Measurements from ENCODE around the gene FCHSD2.

The FCHSD2 gene

GRCh38 chr11:73164803-73165540 is 22.9 kb upstream of the FCHSD2 start:
- no peak overlapping the region for H3K4me3 ChIP-seq (ENCODE audit: low read depth, low read length)
- no peak for TF ChIP-seq CTCF (IDR thresholded peaks at IDR 0.05; ENCODE audit: borderline replicate concordance, insufficient read depth, low read depth, low read length)

- TF ChIP-seq CTCF (IDR thresholded peaks at IDR 0.05; ENCODE audit: borderline replicate concordance, insufficient read depth, low read depth, low read length), result no peak
- no peak overlapping the region for H3K4me3 ChIP-seq (ENCODE audit: low read depth, low read length)
Measured at GRCh38 chr11:73163638-73164174, 21.6 kb upstream of the FCHSD2 start.

- no peak for TF ChIP-seq CTCF (IDR thresholded peaks at IDR 0.05; ENCODE audit: borderline replicate concordance, insufficient read depth, low read depth, low read length)
Measured at GRCh38 chr11:73162196-73162740, 20.1 kb upstream of the FCHSD2 start.

GRCh38 chr11:73160005-73160760 is 18.1 kb upstream of the FCHSD2 start:
- H3K4me3 ChIP-seq (ENCODE audit: low read depth, low read length), result no peak overlapping the region
- no peak for TF ChIP-seq CTCF (IDR thresholded peaks at IDR 0.05; ENCODE audit: borderline replicate concordance, insufficient read depth, low read depth, low read length)

More at GRCh38 chr11:73162196-73162740, 20.1 kb upstream of the FCHSD2 start:
- H3K4me3 ChIP-seq (ENCODE audit: low read depth, low read length), result no peak overlapping the region

GRCh38 chr11:73159297-73159696 is 17.2 kb upstream of the FCHSD2 start:
- no peak for TF ChIP-seq CTCF (IDR thresholded peaks at IDR 0.05; ENCODE audit: borderline replicate concordance, insufficient read depth, low read depth, low read length)
- H3K4me3 ChIP-seq (ENCODE audit: low read depth, low read length), result no peak overlapping the region

GRCh38 chr11:73158356-73159051 is 16.4 kb upstream of the FCHSD2 start:
- TF ChIP-seq CTCF (IDR thresholded peaks at IDR 0.05; ENCODE audit: borderline replicate concordance, insufficient read depth, low read depth, low read length), result no peak
- H3K4me3 ChIP-seq (ENCODE audit: low read depth, low read length), result peak overlapping the region; percentile 48
